HCT116 (cell line): Measurements from ENCODE around the gene NIFK. TPM values are rescaled to one million over a fixed set of nuclear protein-coding genes. Genes with fewer than 3 reads are reported as not detected.

Experiments
- ATAC-seq: fragments of 200-7000 bp; cut with Tn5 transposase; 2 replicates; pipeline ENCODE4 v1.9.1; 2020; ENCODE audit warnings: mild to moderate bottlenecking, moderate library complexity
- BruUV-seq: library from RNA; stranded (reverse); fragments of 400-500 nt; replicated peaks from 2 replicates; lab custom pipeline; 2021; lab: Mats Ljungman, UMichigan
- CTCF ChIA-PET: fragments of 300-600 bp; sonication (Branson Sonifier 250); formaldehyde crosslinking; loops from one replicate; lab custom pipeline; 2021; ENCODE audit warnings: antibody characterized with exemption; lab: Charles Lee
- POLR2A ChIA-PET: fragments of 300-600, 350-600 bp; sonication (Branson Sonifier 250); formaldehyde crosslinking; loops from one replicate; lab custom pipeline; 2021; ENCODE audit warnings: antibody characterized with exemption; lab: Charles Lee
- RAD21 ChIA-PET, 2 experiments: fragments of 300-600 bp; sonication (Branson Sonifier 250); formaldehyde crosslinking; loops; one replicate each; lab custom pipeline; 2023; ENCODE audit warnings: low total read pairs in 2 of 2; ENCODE audit not compliant: uncharacterized antibody in 2 of 2, unreplicated experiment in 2 of 2, low non-redundant PET in 1 of 2; lab: Charles Lee
- DNase-seq: peaks from one replicate; pipeline ENCODE4 v3.0.0-alpha.2; 2010; ENCODE audit warnings: low read depth, low spot score
- H2AFZ ChIP-seq: fragments of 200-600 bp; shearing (Covaris generic), sonication (generic); 2 replicates; pipeline ENCODE4 v1.6.1; 2017; ENCODE audit warnings: low read depth, mixed run types, mixed read lengths, antibody characterized with exemption, low read length; ENCODE audit not compliant: poor library complexity, severe bottlenecking
- H3K27ac ChIP-seq: 2 replicates; pipeline ENCODE4 v1.5.1; 2012; ENCODE audit warnings: low read depth, low read length
- H3K27me3 ChIP-seq: fragments of 200-600 bp; sonication (generic); 2 replicates; pipeline ENCODE4 v1.6.1; 2016; ENCODE audit warnings: mixed run types, low read length, mixed read lengths; ENCODE audit not compliant: insufficient read depth
- H3K36me3 ChIP-seq, 2 experiments: fragments of 200-500 bp in 1 of 2; fragments of 200-600 bp in 1 of 2; sonication (Bioruptor generic) in 1 of 2; sonication (generic) in 1 of 2; 2 replicates each; pipeline versions ENCODE4 v1.5.1 to v1.6.1; 2014 to 2016; ENCODE audit warnings: low read length in 2 of 2, inconsistent platforms in 1 of 2, mixed read lengths in 1 of 2, mixed run types in 1 of 2; ENCODE audit not compliant: insufficient read depth in 2 of 2, control insufficient read depth in 1 of 2
- H3K4me1 ChIP-seq, 2 experiments: fragments of 200-600 bp in 1 of 2; sonication (generic) in 1 of 2; 2 replicates each; pipeline versions ENCODE4 v1.5.1 to v1.6.1; 2012 to 2017; ENCODE audit warnings: low read length in 2 of 2, inconsistent platforms in 1 of 2, mild to moderate bottlenecking in 1 of 2, mixed read lengths in 1 of 2, mixed run types in 1 of 2, moderate library complexity in 1 of 2; ENCODE audit not compliant: insufficient read depth in 2 of 2, control insufficient read depth in 1 of 2
- H3K4me2 ChIP-seq: fragments of 200-600 bp; sonication (generic); 2 replicates; pipeline ENCODE4 v1.6.1; 2017; ENCODE audit warnings: mixed run types, low read length, mixed read lengths
- H3K4me3 ChIP-seq, 2 experiments: fragments of 200-600 bp in 1 of 2; sonication (generic) in 1 of 2; replicated peaks in 1 of 2; 2 replicates each; pipeline ENCODE4 v1.5.1; 2011 to 2016; ENCODE audit warnings: low read length in 2 of 2, control low read depth in 1 of 2, low read depth in 1 of 2, mild to moderate bottlenecking in 1 of 2, mixed read lengths in 1 of 2, mixed run types in 1 of 2
- H3K79me2 ChIP-seq: fragments of 200-600 bp; sonication (generic); 2 replicates; pipeline ENCODE4 v1.6.1; 2017; ENCODE audit warnings: mild to moderate bottlenecking, mixed run types, low read length, moderate library complexity, mixed read lengths; ENCODE audit not compliant: insufficient read depth
- H3K9ac ChIP-seq: fragments of 200-600 bp; sonication (generic); 2 replicates; pipeline ENCODE4 v1.6.1; 2016; ENCODE audit warnings: low read length, mixed read lengths
- H3K9me2 ChIP-seq: fragments of 200-600 bp; sonication (generic), shearing (Covaris generic); 2 replicates; pipeline ENCODE4 v1.6.1; 2017; ENCODE audit warnings: mixed run types, mild to moderate bottlenecking, moderate library complexity; ENCODE audit not compliant: insufficient read depth
- H3K9me3 ChIP-seq, 2 experiments: fragments of 200-500 bp in 1 of 2; fragments of 200-600 bp in 1 of 2; sonication (Bioruptor generic) in 1 of 2; sonication (generic) in 1 of 2; 2 replicates each; pipeline ENCODE4 v1.6.1; 2014 to 2017; ENCODE audit warnings: low read length in 2 of 2, mixed read lengths in 2 of 2, inconsistent platforms in 1 of 2, low read depth in 1 of 2, mild to moderate bottlenecking in 1 of 2, mixed run types in 1 of 2, moderate library complexity in 1 of 2; ENCODE audit not compliant: control insufficient read depth in 1 of 2, insufficient read depth in 1 of 2
- H4K20me1 ChIP-seq: fragments of 200-600 bp; sonication (generic), shearing (Covaris generic); 2 replicates; pipeline ENCODE4 v1.6.1; 2017; ENCODE audit warnings: mixed run types, mild to moderate bottlenecking, moderate library complexity; ENCODE audit not compliant: insufficient read depth
- CEBPB ChIP-seq: IDR thresholded peaks from 2 replicates; pipeline ENCODE4 v1.6.1; 2012; ENCODE audit warnings: low read depth
- EZH2phosphoT487 ChIP-seq: fragments of 200-600 bp; IDR thresholded peaks from 2 replicates; pipeline ENCODE4 v1.6.1; 2018; ENCODE audit warnings: antibody characterized with exemption, borderline replicate concordance
- SP1 ChIP-seq: IDR thresholded peaks from 2 replicates; pipeline ENCODE4 v1.6.1; 2012; ENCODE audit warnings: low read depth
- YY1 ChIP-seq: IDR thresholded peaks from 2 replicates; pipeline ENCODE4 v1.6.1; 2011; ENCODE audit warnings: low read length, low read depth, moderate library complexity, mild to moderate bottlenecking; ENCODE audit not compliant: insufficient replicate concordance; ENCODE audit errors: extremely low read depth
- ZFX ChIP-seq: fragments of 450-650 bp; IDR thresholded peaks from 2 replicates; pipeline ENCODE4 v1.6.1; 2017
- intact Hi-C: fragments of 100-400 bp; cut with micrococcal nuclease; formaldehyde crosslinking; loops from 2 replicates; pipeline ENCODE4 v1.10.0; 2022
- total RNA-seq: library from RNA; stranded (reverse); gene quantifications from one replicate; pipeline ENCODE4 v1.2.1, GENCODE V29; 2021; ENCODE audit not compliant: unreplicated experiment
- TF ChIP-seq, protein P1 (sequence below): IDR thresholded peaks from 2 replicates; pipeline ENCODE4 v1.6.1; 2012
- TF ChIP-seq, protein P2 (sequence below): IDR thresholded peaks from 2 replicates; pipeline ENCODE4 v1.6.1; 2012; ENCODE audit warnings: low read depth
- TF ChIP-seq, protein P3 (sequence below), 3 experiments: fragments of 200-600 bp in 1 of 3; sonication (generic) in 1 of 3; IDR thresholded peaks in 2 of 3; conservative IDR thresholded peaks in 1 of 3; 2 replicates each; pipeline ENCODE4 v1.5.1; 2012 to 2017; ENCODE audit warnings: low read depth in 2 of 3, low read length in 2 of 3, antibody characterized with exemption in 1 of 3, borderline replicate concordance in 1 of 3, control low read depth in 1 of 3, mild to moderate bottlenecking in 1 of 3, mixed read lengths in 1 of 3, mixed run types in 1 of 3, moderate library complexity in 1 of 3; ENCODE audit not compliant: insufficient read depth in 1 of 3

The NIFK gene
- total RNA-seq, 1 experiment from 2014 or later: 93.2 TPM

DNA sequence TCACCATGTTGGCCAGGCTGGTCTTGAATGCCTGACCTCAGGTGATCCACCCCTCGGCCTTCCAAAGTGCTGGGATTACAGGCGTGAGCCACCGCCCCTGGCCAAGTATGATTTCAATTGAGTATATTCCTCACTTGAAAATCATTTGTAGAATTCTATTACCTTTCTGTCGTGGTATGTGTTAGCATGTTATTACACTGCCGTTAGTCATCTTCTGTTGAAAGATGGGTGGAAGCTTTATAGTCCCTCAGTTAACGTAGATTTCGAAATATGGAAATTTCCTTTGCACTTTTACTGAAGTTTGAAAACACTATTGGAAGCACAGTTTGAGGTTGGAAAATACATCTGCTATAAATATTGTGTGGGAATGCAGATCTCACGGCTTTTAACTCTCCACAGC, 14.7 kb downstream of the NIFK start:
- Histone ChIP-seq H4K20me1 (no peaks in the 10 kb centered on the region), H3K27me3 (no peaks in the 10 kb centered on the region), H3K9me3 (no peaks in the 10 kb centered on the region), H2AFZ (no peak overlapping the region), H3K4me3 (no peak overlapping the region), H3K36me3 (peaks cover 3% of the 10 kb centered on the region in 2 experiments), H3K79me2 (no peaks in the 10 kb centered on the region), H3K4me1 (peaks cover 0 to 15% of the 10 kb centered on the region in 2 experiments; a peak in 1 of 4 replicates), H3K27ac (no peak overlapping the region), H3K9ac (no peak overlapping the region), H3K9me2 (no peaks in the 10 kb centered on the region), H3K4me2 (no peak overlapping the region)
- DNase-seq (no peak), ATAC-seq (no peak)
- intact Hi-C loops: no loop called here
- BruUV-seq: no TSS peak
- TF ChIP-seq, protein P1, sequence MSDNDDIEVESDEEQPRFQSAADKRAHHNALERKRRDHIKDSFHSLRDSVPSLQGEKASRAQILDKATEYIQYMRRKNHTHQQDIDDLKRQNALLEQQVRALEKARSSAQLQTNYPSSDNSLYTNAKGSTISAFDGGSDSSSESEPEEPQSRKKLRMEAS: no peak
- no peak for TF ChIP-seq EZH2phosphoT487
- no peak for TF ChIP-seq YY1
- TF ChIP-seq ZFX: no peak
- TF ChIP-seq CEBPB: peak; percentile 53
- TF ChIP-seq, protein P2, sequence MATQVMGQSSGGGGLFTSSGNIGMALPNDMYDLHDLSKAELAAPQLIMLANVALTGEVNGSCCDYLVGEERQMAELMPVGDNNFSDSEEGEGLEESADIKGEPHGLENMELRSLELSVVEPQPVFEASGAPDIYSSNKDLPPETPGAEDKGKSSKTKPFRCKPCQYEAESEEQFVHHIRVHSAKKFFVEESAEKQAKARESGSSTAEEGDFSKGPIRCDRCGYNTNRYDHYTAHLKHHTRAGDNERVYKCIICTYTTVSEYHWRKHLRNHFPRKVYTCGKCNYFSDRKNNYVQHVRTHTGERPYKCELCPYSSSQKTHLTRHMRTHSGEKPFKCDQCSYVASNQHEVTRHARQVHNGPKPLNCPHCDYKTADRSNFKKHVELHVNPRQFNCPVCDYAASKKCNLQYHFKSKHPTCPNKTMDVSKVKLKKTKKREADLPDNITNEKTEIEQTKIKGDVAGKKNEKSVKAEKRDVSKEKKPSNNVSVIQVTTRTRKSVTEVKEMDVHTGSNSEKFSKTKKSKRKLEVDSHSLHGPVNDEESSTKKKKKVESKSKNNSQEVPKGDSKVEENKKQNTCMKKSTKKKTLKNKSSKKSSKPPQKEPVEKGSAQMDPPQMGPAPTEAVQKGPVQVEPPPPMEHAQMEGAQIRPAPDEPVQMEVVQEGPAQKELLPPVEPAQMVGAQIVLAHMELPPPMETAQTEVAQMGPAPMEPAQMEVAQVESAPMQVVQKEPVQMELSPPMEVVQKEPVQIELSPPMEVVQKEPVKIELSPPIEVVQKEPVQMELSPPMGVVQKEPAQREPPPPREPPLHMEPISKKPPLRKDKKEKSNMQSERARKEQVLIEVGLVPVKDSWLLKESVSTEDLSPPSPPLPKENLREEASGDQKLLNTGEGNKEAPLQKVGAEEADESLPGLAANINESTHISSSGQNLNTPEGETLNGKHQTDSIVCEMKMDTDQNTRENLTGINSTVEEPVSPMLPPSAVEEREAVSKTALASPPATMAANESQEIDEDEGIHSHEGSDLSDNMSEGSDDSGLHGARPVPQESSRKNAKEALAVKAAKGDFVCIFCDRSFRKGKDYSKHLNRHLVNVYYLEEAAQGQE: no peak
- TF ChIP-seq SP1: no peak
- TF ChIP-seq, protein P3, sequence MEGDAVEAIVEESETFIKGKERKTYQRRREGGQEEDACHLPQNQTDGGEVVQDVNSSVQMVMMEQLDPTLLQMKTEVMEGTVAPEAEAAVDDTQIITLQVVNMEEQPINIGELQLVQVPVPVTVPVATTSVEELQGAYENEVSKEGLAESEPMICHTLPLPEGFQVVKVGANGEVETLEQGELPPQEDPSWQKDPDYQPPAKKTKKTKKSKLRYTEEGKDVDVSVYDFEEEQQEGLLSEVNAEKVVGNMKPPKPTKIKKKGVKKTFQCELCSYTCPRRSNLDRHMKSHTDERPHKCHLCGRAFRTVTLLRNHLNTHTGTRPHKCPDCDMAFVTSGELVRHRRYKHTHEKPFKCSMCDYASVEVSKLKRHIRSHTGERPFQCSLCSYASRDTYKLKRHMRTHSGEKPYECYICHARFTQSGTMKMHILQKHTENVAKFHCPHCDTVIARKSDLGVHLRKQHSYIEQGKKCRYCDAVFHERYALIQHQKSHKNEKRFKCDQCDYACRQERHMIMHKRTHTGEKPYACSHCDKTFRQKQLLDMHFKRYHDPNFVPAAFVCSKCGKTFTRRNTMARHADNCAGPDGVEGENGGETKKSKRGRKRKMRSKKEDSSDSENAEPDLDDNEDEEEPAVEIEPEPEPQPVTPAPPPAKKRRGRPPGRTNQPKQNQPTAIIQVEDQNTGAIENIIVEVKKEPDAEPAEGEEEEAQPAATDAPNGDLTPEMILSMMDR (IDR thresholded peaks at IDR 0.05 in 2 of 3, conservative IDR thresholded peaks at IDR 0.05 in 1 of 3; ENCODE audit: borderline replicate concordance in 1 of 3, insufficient read depth in 1 of 3, low read depth in 2 of 3, low read length in 2 of 3): no peak
- ChIA-PET RAD21 (no interaction called here), POLR2A (interaction anchor here (2.1 kb wide), 1 partner anchor 191 kb away, joined by 9 read pairs; the partner anchor contains the start of gene RNU4ATAC), CTCF (interaction anchor here (0.7 to 1.2 kb wide), 2 partner anchors 191 to 593 kb away, joined by 3 read pairs; partner anchors contain the start of gene RNU4ATAC)
